ENCODE data around the gene PTGDR2. TPM values are rescaled to one million over a fixed set of nuclear protein-coding genes. Genes with fewer than 3 reads are reported as not detected.

Gene PTGDR2
- total and polyA plus RNA-seq, 2 experiments from 2014 or later = 0.69 to 1.3 TPM

DNA sequence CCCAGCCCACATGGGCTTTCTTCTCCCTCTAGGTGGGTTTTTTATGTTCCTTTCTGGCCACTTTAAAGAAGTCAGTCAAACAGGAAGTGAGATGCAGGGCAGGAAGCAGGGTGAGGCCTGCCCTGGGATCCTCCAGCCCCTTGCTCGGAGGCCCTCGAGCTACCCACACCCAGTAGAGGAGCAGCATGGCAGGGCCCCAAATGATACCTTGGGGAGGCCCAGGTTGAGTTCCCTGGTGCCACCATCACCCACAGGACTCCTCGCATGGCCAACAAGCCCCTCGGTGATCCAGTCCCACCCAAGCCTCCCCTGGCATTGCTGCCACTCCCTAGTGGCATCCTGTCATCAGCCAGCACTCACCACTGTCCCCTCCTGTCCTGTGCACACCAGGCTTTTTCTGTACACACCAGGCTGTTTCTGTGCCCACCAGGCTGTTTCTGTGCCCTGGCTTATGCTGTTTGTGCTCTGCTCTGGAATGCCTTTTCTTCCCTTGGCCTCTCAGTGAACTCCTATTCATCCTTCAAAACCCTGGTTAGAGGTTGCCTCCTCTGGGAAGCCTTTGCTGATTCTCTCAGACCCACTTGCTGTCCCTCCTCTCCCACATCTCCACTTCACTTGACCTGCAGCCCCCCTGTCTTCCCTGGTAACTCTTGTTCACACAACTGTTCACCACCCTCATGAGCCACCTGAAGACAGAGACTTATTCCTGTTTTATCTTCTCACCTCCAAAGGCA, 3.1 kb upstream of the PTGDR2 start:
- 89% methylated on average over 4 of the region's 4 CpGs for WGBS (ENCODE audit: low lambda C conversion rate, missing lambda C conversion rate)
- Histone ChIP-seq H2AFZ (no peak overlapping the region), H3K9me3 (ENCODE audit: low read depth) (no peaks in the 10 kb centered on the region)

DNA sequence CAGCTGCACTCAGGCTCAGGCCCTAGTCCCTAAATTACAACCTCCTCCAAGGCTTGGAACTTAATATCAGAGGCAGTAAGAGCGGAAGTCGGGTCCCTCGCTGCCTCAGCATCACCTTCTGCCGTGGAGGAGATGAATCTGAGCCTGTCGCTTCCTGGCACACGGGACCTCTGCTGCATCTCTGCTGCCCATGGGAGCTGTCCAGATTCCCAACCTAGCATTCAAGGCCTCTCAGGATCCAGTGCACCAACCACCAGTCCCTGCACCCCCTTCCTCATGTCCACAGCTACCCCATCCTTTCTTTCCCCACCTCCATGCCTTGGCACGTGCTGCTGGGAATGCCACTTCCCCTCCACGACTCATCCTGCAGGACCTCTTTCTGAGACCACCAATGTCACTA, 2.5 kb upstream of the PTGDR2 start:
- DNase-seq (ENCODE audit: low spot score) = no peak
- no peaks in the 10 kb centered on the region for H3K27me3 ChIP-seq
- no peaks in the 10 kb centered on the region for H4K20me1 ChIP-seq (ENCODE audit: insufficient read depth, poor library complexity, severe bottlenecking)
- H3K36me3 ChIP-seq (replicated peaks; ENCODE audit: insufficient read depth, low read depth) = no peaks in the 10 kb centered on the region
- no peaks in the 10 kb centered on the region for H3K79me2 ChIP-seq
- TF ChIP-seq EZH2phosphoT487 (IDR thresholded peaks at IDR 0.05; ENCODE audit: low read depth, severe bottlenecking, unreplicated experiment) (no peak), EZH2 (IDR thresholded peaks at IDR 0.05; ENCODE audit: borderline replicate concordance) (no peak)
- TF ChIP-seq, protein P1, sequence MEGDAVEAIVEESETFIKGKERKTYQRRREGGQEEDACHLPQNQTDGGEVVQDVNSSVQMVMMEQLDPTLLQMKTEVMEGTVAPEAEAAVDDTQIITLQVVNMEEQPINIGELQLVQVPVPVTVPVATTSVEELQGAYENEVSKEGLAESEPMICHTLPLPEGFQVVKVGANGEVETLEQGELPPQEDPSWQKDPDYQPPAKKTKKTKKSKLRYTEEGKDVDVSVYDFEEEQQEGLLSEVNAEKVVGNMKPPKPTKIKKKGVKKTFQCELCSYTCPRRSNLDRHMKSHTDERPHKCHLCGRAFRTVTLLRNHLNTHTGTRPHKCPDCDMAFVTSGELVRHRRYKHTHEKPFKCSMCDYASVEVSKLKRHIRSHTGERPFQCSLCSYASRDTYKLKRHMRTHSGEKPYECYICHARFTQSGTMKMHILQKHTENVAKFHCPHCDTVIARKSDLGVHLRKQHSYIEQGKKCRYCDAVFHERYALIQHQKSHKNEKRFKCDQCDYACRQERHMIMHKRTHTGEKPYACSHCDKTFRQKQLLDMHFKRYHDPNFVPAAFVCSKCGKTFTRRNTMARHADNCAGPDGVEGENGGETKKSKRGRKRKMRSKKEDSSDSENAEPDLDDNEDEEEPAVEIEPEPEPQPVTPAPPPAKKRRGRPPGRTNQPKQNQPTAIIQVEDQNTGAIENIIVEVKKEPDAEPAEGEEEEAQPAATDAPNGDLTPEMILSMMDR (IDR thresholded peaks at IDR 0.05; ENCODE audit: poor library complexity) = no peak
- no peaks in the 10 kb centered on the region for H3K9me3 ChIP-seq (ENCODE audit: low read depth)
- WGBS (ENCODE audit: low lambda C conversion rate, missing lambda C conversion rate) = 91% methylated on average over 8 of the region's 8 CpGs
- H3K9me2 ChIP-seq (replicated peaks; ENCODE audit: insufficient read depth) = no peaks in the 10 kb centered on the region
- no peak overlapping the region for H3K27ac ChIP-seq
- H2AFZ ChIP-seq = no peak overlapping the region
- no peak overlapping the region for H3K4me2 ChIP-seq
- H3K4me1 ChIP-seq (ENCODE audit: insufficient read depth) = no peaks in the 10 kb centered on the region
- H3K4me3 ChIP-seq = no peak overlapping the region

More for the DNA sequence above, 3.1 kb upstream of the PTGDR2 start:
- H3K4me3 ChIP-seq = no peak overlapping the region
- H3K4me1 ChIP-seq (ENCODE audit: insufficient read depth) = no peaks in the 10 kb centered on the region
- H4K20me1 ChIP-seq (ENCODE audit: insufficient read depth, poor library complexity, severe bottlenecking) = no peaks in the 10 kb centered on the region
- no peak overlapping the region for H3K27ac ChIP-seq
- TF ChIP-seq, protein P1 (IDR thresholded peaks at IDR 0.05; ENCODE audit: poor library complexity) = no peak
- TF ChIP-seq EZH2phosphoT487 (IDR thresholded peaks at IDR 0.05; ENCODE audit: low read depth, severe bottlenecking, unreplicated experiment) (no peak), EZH2 (IDR thresholded peaks at IDR 0.05; ENCODE audit: borderline replicate concordance) (no peak)
- H3K79me2 ChIP-seq = no peaks in the 10 kb centered on the region
- no peaks in the 10 kb centered on the region for H3K36me3 ChIP-seq (replicated peaks; ENCODE audit: insufficient read depth, low read depth)
- no peak overlapping the region for H3K4me2 ChIP-seq
- DNase-seq (ENCODE audit: low spot score) = no peak
- no peaks in the 10 kb centered on the region for H3K27me3 ChIP-seq
- no peaks in the 10 kb centered on the region for H3K9me2 ChIP-seq (replicated peaks; ENCODE audit: insufficient read depth)

GRCh38 chr11:60857378-60858232, 1.9 kb upstream of the PTGDR2 start:
- H3K4me3 ChIP-seq = no peak overlapping the region
- 79% methylated on average over 5 of the region's 5 CpGs for WGBS (ENCODE audit: low lambda C conversion rate, missing lambda C conversion rate)
- H3K9me2 ChIP-seq (replicated peaks; ENCODE audit: insufficient read depth) = no peaks in the 10 kb centered on the region
- H3K4me2 ChIP-seq = no peak overlapping the region
- no peaks in the 10 kb centered on the region for H3K4me1 ChIP-seq (ENCODE audit: insufficient read depth)
- H2AFZ ChIP-seq = no peak overlapping the region
- H3K9me3 ChIP-seq (ENCODE audit: low read depth) = no peaks in the 10 kb centered on the region
- no peaks in the 10 kb centered on the region for H4K20me1 ChIP-seq (ENCODE audit: insufficient read depth, poor library complexity, severe bottlenecking)
- H3K36me3 ChIP-seq (replicated peaks; ENCODE audit: insufficient read depth, low read depth) = no peaks in the 10 kb centered on the region
- no peaks in the 10 kb centered on the region for H3K27me3 ChIP-seq
- no peak overlapping the region for H3K27ac ChIP-seq
- no peak for DNase-seq (ENCODE audit: low spot score)
- TF ChIP-seq EZH2phosphoT487 (IDR thresholded peaks at IDR 0.05; ENCODE audit: low read depth, severe bottlenecking, unreplicated experiment) = no peak
- TF ChIP-seq, protein P1 (IDR thresholded peaks at IDR 0.05; ENCODE audit: poor library complexity) = no peak
- TF ChIP-seq EZH2 (IDR thresholded peaks at IDR 0.05; ENCODE audit: borderline replicate concordance) = no peak
- H3K79me2 ChIP-seq = no peaks in the 10 kb centered on the region
